Thyroid gland (tissue), 4 donors: Measurements from ENCODE around the gene GRM8.

Experiments
- CTCF ChIP-seq, 6 experiments: fragments of 200-600 bp in 3 of 6; fragments of 450-650 bp in 3 of 6; sonication (generic) in 3 of 6; IDR thresholded peaks; one replicate each; pipeline ENCODE4 v1.5.1; 2016 to 2019; ENCODE audit warnings: antibody characterized with exemption in 6 of 6, mild to moderate bottlenecking in 2 of 6, inconsistent platforms in 1 of 6, moderate library complexity in 1 of 6
- POLR2A ChIP-seq, 2 donors: fragments of 450-650 bp; IDR thresholded peaks; one replicate each; pipeline ENCODE4 v1.6.1; 2017; ENCODE audit warnings: antibody characterized with exemption in 2 of 2, mild to moderate bottlenecking in 2 of 2, moderate library complexity in 1 of 2

GRCh38 chr7:126843883-126844282 is 408.9 kb downstream of the GRM8 start:
- TF ChIP-seq CTCF (IDR thresholded peaks at IDR 0.05), result no peak
- no peak for TF ChIP-seq POLR2A (IDR thresholded peaks at IDR 0.05)
